ENCODE results near the gene REPS1.
A peak's percentile ranks its signal among the peaks of the same experiment; 100 is the strongest.
"Not testable (repeated sequence)": the region's sequence is repeated elsewhere in the genome, so short reads cannot be mapped to it uniquely, and the experiment has no call there.

The REPS1 gene

DNA sequence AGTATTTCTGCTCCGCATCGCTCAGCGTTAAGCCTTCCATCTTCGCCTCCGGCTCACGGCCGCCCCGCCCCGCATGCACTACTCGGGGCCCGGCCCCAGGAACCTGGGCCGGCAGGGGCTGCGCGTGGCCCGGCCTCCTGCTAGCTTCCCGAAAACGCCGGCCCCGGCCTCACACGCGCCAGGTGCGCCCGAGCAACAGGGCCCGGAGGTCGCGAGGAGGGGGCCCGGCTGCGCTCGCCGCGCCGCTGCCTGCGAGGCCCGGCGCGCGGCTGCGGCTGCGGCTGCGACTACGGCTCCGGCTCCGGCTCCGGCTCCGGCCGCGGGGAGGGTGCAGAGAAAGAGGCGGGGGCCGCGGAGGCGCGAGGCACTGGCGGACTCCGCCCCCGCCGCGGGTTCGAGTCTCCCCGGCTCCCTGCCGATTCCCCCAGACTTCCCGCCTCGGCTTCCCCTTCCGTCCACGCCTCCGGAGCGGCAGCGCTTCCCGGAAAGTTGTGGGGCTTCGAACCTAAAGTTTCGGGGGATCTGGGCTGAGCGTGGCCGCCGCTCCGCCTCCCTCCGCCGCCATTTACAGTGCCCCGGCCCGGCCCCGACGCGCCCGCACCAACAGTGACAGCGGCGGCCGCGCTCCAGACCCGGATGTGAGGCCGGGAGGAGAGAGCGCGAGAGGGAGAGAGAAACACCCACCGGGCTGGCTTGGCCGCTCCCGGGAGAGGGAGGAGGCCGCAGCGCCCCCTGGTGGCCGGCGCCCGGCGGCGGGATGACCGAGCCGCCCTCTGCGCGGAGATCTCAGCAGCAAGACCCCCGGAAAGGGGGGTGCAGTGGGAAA lies at the start of gene REPS1:
Gene REPS1, minus strand, starts transcription at position 611 of the 826 bp plus-strand sequence. Its CDS starts 571 bp downstream, at position 40.
- DNase-seq = peak; percentile 80

DNA sequence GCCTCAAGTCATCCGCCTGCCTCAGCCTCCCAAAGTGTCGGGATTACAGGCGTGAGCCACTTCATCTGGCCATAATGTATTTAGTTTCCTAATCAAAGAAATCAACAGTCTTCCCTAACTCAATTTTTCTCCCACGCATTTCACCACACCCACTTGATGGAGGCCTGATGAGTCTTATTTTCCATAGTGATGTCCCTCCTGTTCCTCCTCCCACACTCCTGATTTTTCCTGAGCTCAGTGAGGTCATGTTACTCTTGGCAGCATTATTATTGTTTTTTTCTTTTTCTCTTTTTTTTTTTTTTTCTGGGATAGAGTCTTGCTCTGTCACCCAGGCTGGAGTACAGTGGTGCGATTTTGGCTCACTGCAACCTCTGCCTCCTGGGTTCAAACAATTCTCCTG lies 49.4 kb upstream of the REPS1 start:
- DNase-seq = peak; percentile 45

DNA sequence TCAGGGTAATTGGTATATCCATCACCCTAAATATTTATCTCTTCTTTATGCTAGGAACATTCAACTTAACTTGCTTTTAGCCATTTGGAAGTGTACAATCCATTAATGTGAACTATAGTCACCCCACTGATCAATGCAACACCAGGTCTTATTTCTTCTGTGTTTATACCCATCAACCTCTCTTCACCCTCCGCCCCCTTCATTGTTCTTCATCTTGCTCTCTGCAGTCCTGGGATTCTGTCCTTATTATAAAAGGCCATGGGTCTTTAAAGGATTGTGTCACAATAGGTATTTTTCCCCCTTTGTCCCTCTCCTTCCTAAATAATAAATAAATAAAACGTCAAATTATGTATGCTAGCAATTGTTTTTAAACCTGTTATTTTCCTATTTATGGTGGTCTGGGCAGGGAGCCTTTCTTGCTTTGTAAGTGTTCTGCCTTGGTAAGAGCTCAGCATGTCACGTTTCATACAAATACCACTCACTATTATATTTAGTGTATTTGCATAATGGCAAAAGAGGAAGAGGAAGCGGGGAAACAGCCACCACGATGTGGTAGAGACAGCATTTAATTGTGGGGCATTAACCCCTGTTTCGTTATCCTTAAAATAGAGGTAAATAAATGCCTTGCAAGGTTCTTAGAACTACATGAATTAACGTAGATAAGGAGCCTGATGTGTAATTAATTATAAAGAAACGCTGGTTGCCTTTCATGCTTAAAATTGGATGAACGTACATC lies 42.3 kb upstream of the REPS1 start:
- no peak for DNase-seq

DNA sequence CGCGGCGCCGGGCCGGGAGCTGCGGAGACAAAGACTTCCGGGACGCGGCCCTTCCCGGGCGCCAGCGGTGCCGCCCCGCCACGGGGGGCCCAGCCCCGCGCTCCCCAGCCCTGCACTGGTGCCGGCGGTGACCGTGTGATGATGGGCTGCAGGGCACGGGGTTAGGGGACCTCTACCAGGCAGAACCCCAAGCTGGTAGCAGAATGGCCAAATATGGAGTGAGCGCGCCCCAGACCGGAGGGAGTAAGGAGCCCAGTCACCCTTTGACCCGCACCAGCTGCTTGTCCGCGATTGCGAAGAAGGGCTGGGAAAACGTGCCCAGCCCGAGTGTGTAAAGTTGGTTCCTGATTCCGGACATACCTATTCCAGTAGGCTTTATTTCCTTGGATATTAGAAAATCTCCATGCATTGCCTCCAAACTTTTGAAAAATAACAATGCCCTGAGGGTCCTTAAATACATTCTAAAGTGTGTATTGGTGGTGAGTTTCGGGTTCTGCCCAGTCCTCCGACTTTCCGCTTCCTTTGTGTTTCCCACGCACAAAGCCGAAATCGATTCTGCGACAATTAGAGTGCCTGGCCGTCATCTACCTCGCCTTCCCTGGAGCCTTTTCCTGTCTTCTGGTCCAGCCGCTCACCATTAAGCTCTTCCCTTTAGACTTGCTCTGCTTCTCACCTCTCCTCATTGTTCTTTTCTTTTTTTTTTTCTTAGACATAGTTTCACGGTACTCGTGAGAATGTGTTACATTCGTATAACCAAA lies 41.6 kb upstream of the REPS1 start:
- DNase-seq = peak; percentile 28

- no peak for DNase-seq
Observed at GRCh38 chr6:139028658-139029469, 40.8 kb upstream of the REPS1 start, which contains the start of gene ABRACL. Gene ABRACL (plus strand): TSS chr6:139028745. CDS start chr6:139034161, 5,416 bp downstream.

GRCh38 chr6:139028215-139028657 lies 40.2 kb upstream of the REPS1 start:
- peak; percentile 85 for DNase-seq

DNA sequence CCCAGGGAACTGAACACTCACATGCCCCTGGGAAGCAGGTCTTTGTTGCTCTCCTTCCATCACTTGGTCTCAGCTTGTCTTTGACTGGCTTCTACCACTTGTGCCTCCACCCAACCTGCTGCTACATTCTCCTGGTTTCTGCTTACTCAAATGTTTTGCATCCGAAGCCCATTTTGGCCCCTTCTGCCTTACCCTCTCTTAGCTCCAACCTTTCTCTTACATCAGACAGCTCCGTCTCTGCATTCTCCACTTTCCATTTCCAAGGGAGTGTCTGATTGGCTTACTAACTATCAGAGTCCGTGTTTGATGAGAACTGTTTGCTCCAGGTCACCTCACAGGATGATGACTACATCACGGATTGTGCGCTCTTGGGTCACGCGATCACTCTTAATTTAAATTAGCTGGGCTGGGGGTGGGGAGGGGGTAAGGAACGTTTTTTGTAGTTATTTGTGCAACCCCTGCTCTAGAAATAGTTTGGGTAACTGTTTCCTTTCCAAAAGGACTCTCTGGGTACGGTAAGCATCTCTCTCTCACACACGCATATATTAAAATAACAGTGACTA lies 39.6 kb upstream of the REPS1 start:
- DNase-seq = peak; percentile 35

DNA sequence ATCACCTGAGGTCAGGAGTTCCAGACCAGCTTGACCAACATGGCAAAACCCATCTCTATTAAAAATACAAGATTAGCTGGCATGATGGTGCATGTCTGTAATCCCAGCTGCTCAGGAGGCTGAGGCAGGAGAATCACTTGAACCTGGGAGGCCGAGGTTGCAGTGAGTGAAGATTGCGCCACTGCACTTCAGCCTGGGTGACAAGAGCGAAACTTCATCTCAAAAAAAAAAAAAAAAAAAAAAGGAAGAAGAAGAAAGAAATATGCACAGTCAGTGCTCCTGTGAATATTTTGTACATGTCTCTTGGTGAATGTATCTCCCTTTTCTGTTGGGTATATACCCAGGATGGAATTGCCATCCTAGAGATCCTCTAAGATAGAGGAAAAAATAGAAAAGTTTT lies 37.4 kb upstream of the REPS1 start:
- DNase-seq = not testable (repeated sequence)

DNA sequence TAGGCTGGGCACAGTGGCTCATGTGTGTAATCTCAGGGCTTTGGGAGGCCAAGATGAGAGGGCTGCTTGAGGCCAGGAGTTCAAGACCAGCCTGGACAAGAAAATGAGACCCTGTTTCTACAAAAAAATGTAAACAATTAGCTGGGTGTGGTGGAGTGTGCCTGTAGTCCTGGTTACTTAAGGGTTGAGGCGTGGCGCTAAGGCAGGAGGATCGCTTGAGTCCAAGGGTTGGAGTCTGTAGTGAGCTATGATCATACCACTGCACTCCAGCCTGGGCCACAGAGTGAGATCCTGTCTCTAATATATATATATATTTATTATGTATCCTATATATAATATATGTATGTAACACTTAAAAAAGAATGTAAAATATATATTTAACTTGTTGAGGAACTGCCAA lies 32.6 kb upstream of the REPS1 start:
- no peak for DNase-seq

GRCh38 chr6:139019722-139020121 lies 31.7 kb upstream of the REPS1 start:
- no peak for DNase-seq

DNA sequence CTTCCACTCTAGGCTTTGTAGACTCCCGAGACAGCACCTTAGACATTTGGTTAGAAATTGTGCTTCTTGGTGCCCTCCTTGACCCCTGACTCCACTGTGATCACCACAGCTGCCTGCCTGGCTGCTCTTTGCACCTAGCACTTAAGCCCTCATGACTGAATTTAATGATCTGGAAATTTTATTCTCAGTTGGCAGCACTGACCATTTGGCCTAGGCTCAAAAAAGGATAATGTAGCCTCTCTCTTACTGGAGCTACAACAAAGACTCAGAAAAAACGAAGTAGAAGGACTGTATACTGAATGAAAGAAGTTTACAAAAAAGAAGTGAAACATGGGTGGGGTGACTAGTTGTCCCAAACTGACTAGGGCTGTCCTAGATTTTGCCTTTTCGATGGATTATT lies 29.2 kb upstream of the REPS1 start:
- DNase-seq = peak; percentile 10

- DNase-seq = no peak
Observed at GRCh38 chr6:139016337-139017213, 28.5 kb upstream of the REPS1 start.

DNA sequence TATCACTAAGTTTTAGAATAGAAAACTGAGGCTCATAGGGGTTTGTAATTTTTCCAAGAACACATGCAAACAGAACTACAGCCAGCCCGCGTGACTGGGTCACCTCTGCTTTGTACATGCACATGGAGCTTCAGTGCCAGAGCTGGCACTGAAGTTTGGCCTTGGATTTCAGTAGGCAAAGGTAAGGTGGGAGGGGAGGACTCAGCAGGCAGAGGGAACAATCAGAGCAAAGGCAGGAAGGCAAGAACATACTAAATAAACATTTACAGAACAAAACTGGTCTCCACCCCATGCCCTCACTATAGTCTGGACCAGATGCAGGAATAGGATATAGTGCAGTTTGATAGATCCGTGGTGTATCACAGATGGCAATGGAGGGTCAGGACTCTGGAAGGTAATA lies 26.9 kb upstream of the REPS1 start:
- no peak for DNase-seq

DNA sequence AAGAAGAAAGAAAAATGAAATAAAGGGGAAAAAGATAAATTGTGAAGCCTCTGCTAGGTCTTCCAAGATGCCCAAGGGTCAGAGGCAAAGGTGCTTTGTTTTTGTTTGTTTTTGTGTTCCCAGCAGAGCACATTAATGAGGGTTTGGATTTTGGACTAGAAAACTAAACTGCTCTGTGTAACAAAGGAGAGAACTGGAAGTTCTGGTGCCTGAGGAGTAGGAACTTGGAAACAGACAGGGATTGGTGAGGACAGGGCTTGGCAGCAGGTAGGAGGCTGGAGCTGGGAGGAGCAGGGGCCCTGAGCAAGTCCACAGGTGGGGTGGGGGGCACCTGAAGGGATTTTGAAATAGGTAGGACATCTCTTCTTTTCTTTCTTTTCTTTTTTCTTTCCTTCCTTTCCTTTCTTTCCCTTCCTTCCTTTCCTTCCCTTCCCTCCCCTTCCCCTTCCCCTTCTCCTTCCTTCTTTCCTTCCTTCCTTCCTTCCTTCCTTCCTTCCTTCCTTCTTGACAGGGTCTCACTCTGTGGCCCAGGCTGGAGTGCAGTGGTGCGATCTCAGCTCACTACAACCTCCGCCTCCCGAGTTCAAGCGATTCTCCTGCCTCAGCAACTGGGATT lies 25.2 kb upstream of the REPS1 start:
- DNase-seq = no peak

DNA sequence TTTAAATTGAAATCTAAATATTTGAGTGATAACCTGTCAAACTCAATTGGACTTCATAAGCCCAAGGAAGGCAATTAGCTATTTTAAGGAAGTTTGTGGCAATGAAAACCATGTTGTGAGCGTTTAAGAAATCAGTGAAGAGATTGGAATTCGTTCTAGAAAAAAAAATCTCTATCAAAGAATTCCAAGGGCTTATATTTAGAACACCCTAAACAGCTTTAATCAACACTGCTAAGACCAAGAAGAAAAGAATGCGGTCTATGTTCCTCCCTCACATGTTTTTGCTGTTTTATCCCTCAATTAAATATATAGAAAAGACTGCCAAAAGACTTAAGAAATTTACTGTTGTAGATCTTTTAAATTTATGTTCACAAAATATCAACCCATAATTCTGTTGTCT lies 23.9 kb upstream of the REPS1 start:
- no peak for DNase-seq

- DNase-seq = no peak
Observed at GRCh38 chr6:139010674-139011073, 22.6 kb upstream of the REPS1 start.

GRCh38 chr6:139008117-139008516 lies 20.1 kb upstream of the REPS1 start:
- DNase-seq = no peak

- no peak for DNase-seq
Observed at GRCh38 chr6:139007428-139007827, 19.4 kb upstream of the REPS1 start.

DNA sequence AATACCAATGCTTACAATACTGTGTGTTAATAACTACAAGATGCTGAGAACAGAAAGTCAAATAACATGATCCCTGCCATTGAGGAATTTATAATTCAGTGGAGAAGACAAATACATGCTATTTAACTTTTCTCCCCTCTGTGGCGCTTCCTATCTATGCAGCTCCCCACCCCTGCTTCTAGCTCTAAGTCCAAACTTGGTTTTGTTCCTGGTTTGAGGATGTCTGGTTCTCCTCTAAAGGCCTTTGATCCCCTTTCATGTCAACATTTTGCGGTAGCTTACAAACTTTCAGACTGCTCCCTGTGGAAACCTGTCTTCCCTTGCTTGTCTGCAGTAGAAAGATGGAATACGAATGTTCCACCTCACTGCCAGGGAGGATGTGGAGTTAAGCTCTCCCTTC lies 18.4 kb upstream of the REPS1 start:
- no peak for DNase-seq

DNA sequence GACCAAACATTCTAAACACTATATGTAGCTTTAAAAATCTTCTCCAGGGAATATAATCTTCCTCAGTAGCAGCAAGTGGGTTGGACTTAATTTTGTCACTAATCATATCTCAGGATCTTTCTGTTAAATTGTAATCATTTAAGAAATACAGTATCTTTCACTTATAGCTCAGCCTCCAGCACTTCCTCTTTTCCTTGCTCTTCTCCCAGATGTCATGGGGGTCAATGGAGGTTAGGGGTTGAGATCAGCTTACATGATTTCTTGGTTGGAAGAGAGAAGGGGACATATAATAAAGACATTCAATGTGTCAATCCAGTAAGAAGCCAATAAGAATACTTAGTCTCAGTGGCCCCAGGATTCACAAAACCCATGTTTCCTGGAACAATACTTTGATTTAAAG lies 15.7 kb upstream of the REPS1 start:
- DNase-seq = no peak

All from kidney glomerular epithelial cell (primary cell).